Activated CD8-positive, alpha-beta memory T cell treated with anti-CD3 and anti-CD28 coated beads for 36 hours (primary cell): ENCODE results near the gene HRH3. TPM values are rescaled to one million over a fixed set of nuclear protein-coding genes. Genes with fewer than 3 reads are reported as not detected.

Source experiments
- CTCF ChIA-PET: fragments of 350-600 bp; sonication (Branson Sonifier 250); formaldehyde crosslinking; loops from one replicate; lab custom pipeline; 2021; ENCODE audit warnings: antibody characterized with exemption; lab: Charles Lee
- POLR2A ChIA-PET: fragments of 350-600 bp; sonication (Branson Sonifier 250); formaldehyde crosslinking; loops from one replicate; lab custom pipeline; 2021; ENCODE audit warnings: antibody characterized with exemption; lab: Charles Lee
- total RNA-seq, 2 experiments: library from RNA; stranded (reverse); gene quantifications; one replicate each; pipeline ENCODE4 v1.2.3, GENCODE V29; 2021

The HRH3 gene
- total RNA-seq, 2 experiments from 2014 or later = not detected

GRCh38 chr20:62232770-62233645 is 12.9 kb upstream of the HRH3 start:
- ChIA-PET CTCF (no interaction called here), POLR2A (no interaction called here)

GRCh38 chr20:62232194-62232593 is 12.1 kb upstream of the HRH3 start:
- ChIA-PET POLR2A (no interaction called here), CTCF (no interaction called here)

GRCh38 chr20:62231292-62231691 is 11.2 kb upstream of the HRH3 start:
- POLR2A ChIA-PET = no interaction called here
- CTCF ChIA-PET = no interaction called here

GRCh38 chr20:62230696-62231095 is 10.6 kb upstream of the HRH3 start:
- ChIA-PET POLR2A (no interaction called here), CTCF (no interaction called here)

- CTCF ChIA-PET = no interaction called here
- POLR2A ChIA-PET = no interaction called here
Measured at GRCh38 chr20:62230276-62230675, 10.2 kb upstream of the HRH3 start.

- CTCF ChIA-PET = no interaction called here
- POLR2A ChIA-PET = no interaction called here
Measured at GRCh38 chr20:62229667-62230066, 9.6 kb upstream of the HRH3 start.

GRCh38 chr20:62228982-62229545 is 9.0 kb upstream of the HRH3 start:
- CTCF ChIA-PET = no interaction called here
- POLR2A ChIA-PET = no interaction called here

- ChIA-PET CTCF (no interaction called here), POLR2A (no interaction called here)
Measured at GRCh38 chr20:62227977-62228958, 8.2 kb upstream of the HRH3 start.

- POLR2A ChIA-PET = no interaction called here
Measured at GRCh38 chr20:62227591-62227976, 7.5 kb upstream of the HRH3 start.

GRCh38 chr20:62226707-62227590 is 6.9 kb upstream of the HRH3 start:
- POLR2A ChIA-PET = no interaction called here
- CTCF ChIA-PET = no interaction called here

More at GRCh38 chr20:62227591-62227976, 7.5 kb upstream of the HRH3 start:
- CTCF ChIA-PET = no interaction called here

GRCh38 chr20:62225820-62226635 is 6.0 kb upstream of the HRH3 start:
- CTCF ChIA-PET = no interaction called here
- POLR2A ChIA-PET = no interaction called here

- ChIA-PET CTCF (no interaction called here), POLR2A (no interaction called here)
Measured at GRCh38 chr20:62225026-62225425, 4.9 kb upstream of the HRH3 start.

- ChIA-PET CTCF (no interaction called here), POLR2A (no interaction called here)
Measured at GRCh38 chr20:62224113-62224855, 4.2 kb upstream of the HRH3 start.

- ChIA-PET POLR2A (no interaction called here), CTCF (no interaction called here)
Measured at GRCh38 chr20:62223571-62223970, 3.5 kb upstream of the HRH3 start.

- CTCF ChIA-PET = no interaction called here
- POLR2A ChIA-PET = no interaction called here
Measured at GRCh38 chr20:62222972-62223371, 2.9 kb upstream of the HRH3 start.

- ChIA-PET POLR2A (no interaction called here), CTCF (no interaction called here)
Measured at GRCh38 chr20:62222266-62222850, 2.3 kb upstream of the HRH3 start.
